SK-MEL-5 (cell line): ENCODE data around the gene MPRIP. TPM values are rescaled to one million over a fixed set of nuclear protein-coding genes. Genes with fewer than 3 reads are reported as not detected.
"Not testable (repeated sequence)": the region's sequence is repeated elsewhere in the genome, so short reads cannot be mapped to it uniquely, and the experiment has no call there.

Experiments used
- DNase-seq: peaks from one replicate; pipeline ENCODE4 v3.0.0-alpha.2; 2016; ENCODE audit warnings: low read depth, low spot score
- in situ Hi-C: cut with HindIII; loops from 2 replicates; pipeline ENCODE4 v1.10.0; 2016; ENCODE audit warnings: low sequenced_read_pairs, high pct_unique_total_duplicates, low pct_unique_long_range_greater_than_20kb
- total RNA-seq: library from RNA; depleted of rRNA; stranded (reverse); fragments of >200 nt; shearing (Covaris generic); gene quantifications from 2 replicates; pipeline ENCODE4 v1.2.3, GENCODE V29; 2014

Gene MPRIP
- total RNA-seq, 1 experiment from 2014 or later, result 85.5 TPM

GRCh38 chr17:17172001-17172939, 130.0 kb downstream of the MPRIP start:
- in situ Hi-C loops, result no loop called here
- no peak for DNase-seq

GRCh38 chr17:17172990-17173389, 130.7 kb downstream of the MPRIP start:
- in situ Hi-C loops, result no loop called here
- no peak for DNase-seq

- in situ Hi-C loops, result no loop called here
- no peak for DNase-seq
Observed at GRCh38 chr17:17173921-17174320, 131.7 kb downstream of the MPRIP start.

GRCh38 chr17:17175340-17175739, 133.1 kb downstream of the MPRIP start:
- in situ Hi-C loops, result no loop called here
- no peak for DNase-seq

- DNase-seq, result no peak
- in situ Hi-C loops, result no loop called here
Observed at GRCh38 chr17:17175917-17176316, 133.7 kb downstream of the MPRIP start.

GRCh38 chr17:17176341-17176740, 134.1 kb downstream of the MPRIP start:
- in situ Hi-C loops, result no loop called here
- no peak for DNase-seq

- in situ Hi-C loops, result no loop called here
- no peak for DNase-seq
Observed at GRCh38 chr17:17177176-17177575, 134.9 kb downstream of the MPRIP start.

GRCh38 chr17:17179371-17179827, 137.1 kb downstream of the MPRIP start:
- DNase-seq, result no peak
- in situ Hi-C loops, result no loop called here

- no peak for DNase-seq
- in situ Hi-C loops, result no loop called here
Observed at GRCh38 chr17:17180141-17180603, 137.9 kb downstream of the MPRIP start.

- no peak for DNase-seq
- in situ Hi-C loops, result no loop called here
Observed at GRCh38 chr17:17180741-17181525, 138.7 kb downstream of the MPRIP start.

GRCh38 chr17:17181666-17182597, 139.7 kb downstream of the MPRIP start:
- DNase-seq, result no peak
- in situ Hi-C loops, result no loop called here

- in situ Hi-C loops, result no loop called here
- no peak for DNase-seq
Observed at GRCh38 chr17:17182598-17183136, 140.4 kb downstream of the MPRIP start.

- no peak for DNase-seq
- in situ Hi-C loops, result no loop called here
Observed at GRCh38 chr17:17183744-17184143, 141.5 kb downstream of the MPRIP start.

GRCh38 chr17:17184985-17185757, 142.9 kb downstream of the MPRIP start:
- DNase-seq, in situ Hi-C loops: not testable (repeated sequence)

GRCh38 chr17:17186051-17186450, 143.8 kb downstream of the MPRIP start:
- in situ Hi-C loops, result no loop called here
- no peak for DNase-seq
